ENCODE results near the gene KCP.

KCP gene

DNA sequence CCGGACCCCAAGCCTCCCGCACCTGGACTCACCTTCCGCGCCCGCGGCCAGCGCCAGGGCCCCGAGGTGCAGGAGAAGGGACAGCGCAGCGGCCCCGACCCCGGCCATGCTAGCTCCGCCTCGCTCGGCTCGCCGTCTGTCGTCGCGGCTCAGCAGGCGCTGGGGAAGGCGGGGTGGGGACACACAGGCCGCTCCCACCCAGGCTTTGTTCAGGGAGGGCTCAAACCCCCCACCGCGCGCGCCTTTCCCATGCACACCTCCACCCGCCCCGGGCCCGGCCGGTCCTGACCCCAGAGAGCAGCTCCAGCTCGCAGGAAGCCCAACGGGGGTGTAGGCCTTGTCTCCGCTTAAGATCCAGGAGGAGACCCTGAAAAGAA lies at the start of gene KCP:
Gene KCP, minus strand, starts transcription at position 141 of the 377 bp plus-strand sequence. Its CDS starts 33 bp downstream, at position 108.
- no peak for DNase-seq (ENCODE audit: low read depth)
- peak within 1 kb of the TSS; percentile 48 for H3K4me3 ChIP-seq (ENCODE audit: low read length)
- TF ChIP-seq, protein P1, sequence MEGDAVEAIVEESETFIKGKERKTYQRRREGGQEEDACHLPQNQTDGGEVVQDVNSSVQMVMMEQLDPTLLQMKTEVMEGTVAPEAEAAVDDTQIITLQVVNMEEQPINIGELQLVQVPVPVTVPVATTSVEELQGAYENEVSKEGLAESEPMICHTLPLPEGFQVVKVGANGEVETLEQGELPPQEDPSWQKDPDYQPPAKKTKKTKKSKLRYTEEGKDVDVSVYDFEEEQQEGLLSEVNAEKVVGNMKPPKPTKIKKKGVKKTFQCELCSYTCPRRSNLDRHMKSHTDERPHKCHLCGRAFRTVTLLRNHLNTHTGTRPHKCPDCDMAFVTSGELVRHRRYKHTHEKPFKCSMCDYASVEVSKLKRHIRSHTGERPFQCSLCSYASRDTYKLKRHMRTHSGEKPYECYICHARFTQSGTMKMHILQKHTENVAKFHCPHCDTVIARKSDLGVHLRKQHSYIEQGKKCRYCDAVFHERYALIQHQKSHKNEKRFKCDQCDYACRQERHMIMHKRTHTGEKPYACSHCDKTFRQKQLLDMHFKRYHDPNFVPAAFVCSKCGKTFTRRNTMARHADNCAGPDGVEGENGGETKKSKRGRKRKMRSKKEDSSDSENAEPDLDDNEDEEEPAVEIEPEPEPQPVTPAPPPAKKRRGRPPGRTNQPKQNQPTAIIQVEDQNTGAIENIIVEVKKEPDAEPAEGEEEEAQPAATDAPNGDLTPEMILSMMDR (conservative IDR thresholded peaks at IDR 0.05; ENCODE audit: low read depth, low read length): no peak

DNA sequence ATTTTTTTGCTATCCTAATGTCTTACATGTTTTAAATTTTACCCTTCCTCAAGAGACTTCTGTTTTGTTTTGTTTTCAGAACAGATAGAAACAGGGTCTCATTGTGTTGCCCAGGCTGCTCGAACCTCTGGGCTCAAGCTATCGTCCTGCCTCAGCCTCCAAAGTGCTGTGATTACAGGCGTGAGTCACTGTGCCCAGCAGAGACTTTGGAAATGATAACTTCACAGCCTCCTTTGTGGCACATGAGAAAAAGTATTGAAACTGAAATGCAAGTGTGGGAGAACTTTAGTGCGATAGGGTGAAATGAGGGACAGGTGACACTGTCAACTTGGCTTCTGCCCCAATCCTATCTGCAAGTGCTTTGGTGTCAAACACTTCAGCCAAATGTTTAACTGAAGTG lies 48.8 kb upstream of the KCP start:
- no peak for DNase-seq (ENCODE audit: low read depth)
- TF ChIP-seq, protein P1 (conservative IDR thresholded peaks at IDR 0.05; ENCODE audit: low read depth, low read length): no peak
- H3K4me3 ChIP-seq (ENCODE audit: low read length): no peak overlapping the region

DNA sequence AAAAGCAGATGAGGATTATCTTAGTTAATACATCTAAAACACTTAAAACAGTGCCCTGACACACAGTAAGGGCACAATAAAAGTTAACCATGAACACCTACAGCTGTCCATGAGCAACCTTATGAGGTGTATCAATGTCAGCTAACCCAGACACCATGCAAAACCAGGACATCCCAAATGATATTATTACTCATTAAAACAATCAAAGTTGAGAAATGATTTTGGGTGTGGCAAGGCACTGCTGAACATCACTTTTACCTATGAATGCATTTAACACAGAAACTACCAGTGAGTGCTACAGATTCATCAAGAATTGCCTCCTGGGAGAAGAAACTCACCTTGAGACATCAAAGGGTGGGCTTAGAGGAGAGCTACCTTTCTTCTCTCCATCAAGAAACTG lies 45.5 kb upstream of the KCP start:
- H3K4me3 ChIP-seq (ENCODE audit: low read length): no peak overlapping the region
- DNase-seq (ENCODE audit: low read depth): no peak
- TF ChIP-seq, protein P1 (conservative IDR thresholded peaks at IDR 0.05; ENCODE audit: low read depth, low read length): no peak

DNA sequence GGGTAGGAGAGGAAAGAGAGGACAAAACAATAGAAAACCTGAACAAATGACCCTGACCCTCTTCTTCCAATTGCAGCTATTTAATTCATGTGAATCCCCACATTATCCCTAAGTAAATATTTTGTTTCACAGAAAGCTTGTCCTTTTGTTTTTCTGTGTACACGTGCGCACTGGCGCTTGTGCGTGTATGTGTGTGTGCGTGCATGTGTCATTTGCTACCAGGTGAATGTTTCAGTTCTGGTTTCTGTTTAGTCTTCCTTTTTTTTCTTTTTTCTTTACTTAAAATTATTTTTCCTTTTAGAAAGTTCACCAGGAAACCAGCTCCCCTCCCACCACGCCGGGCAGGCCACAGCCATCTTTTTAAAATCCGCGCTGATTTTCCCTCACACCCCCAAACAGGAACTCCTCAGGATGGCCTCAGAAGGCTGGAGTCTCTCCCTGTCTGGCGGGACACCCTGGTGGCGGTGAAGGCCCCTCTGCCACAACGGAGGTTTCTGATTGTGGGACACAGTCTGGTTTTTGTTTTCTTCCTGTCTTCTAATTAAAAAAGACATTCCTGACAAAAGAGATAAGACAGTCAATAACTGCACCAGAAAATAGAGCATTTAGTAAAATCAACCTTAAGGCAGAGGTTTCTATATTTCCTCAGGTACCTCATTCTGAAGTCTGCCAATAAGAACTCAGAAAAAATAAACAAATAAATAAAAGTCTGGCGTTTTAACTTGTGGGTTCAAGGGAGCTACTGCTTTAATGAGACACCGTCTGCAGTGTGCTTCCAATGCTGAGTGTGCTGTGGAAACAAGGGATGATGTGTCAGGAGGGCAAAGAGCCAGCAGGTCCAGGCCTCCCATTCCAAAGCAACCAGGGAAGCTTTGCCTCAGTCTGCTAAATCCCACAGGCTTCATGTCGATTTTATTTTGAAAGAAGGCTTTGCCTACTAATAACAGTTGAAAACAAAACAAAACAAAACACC lies 44.6 kb upstream of the KCP start:
- TF ChIP-seq, protein P1 (conservative IDR thresholded peaks at IDR 0.05; ENCODE audit: low read depth, low read length): no peak
- no peak overlapping the region for H3K4me3 ChIP-seq (ENCODE audit: low read length)
- no peak for DNase-seq (ENCODE audit: low read depth)

DNA sequence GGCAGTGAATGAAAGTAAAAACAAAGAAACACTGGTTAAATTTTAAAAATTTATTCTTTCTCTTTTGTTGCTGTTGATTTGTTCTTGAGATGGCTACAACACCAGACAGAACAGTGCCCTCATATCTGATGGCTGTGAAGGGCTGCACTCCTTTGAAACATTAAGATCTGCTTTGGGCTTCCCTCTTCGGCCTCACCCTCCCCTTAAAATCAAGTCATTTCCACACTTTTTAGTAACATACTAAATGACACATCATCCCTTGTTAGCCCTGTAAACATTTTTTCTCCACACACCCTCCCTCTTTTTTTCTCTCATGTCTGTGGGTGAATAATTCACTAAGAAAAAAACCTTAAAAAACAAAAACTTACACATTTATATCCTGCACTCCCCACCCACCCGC lies 43.6 kb upstream of the KCP start:
- DNase-seq (ENCODE audit: low read depth): no peak
- H3K4me3 ChIP-seq (ENCODE audit: low read length): no peak overlapping the region
- TF ChIP-seq, protein P1 (conservative IDR thresholded peaks at IDR 0.05; ENCODE audit: low read depth, low read length): no peak

DNA sequence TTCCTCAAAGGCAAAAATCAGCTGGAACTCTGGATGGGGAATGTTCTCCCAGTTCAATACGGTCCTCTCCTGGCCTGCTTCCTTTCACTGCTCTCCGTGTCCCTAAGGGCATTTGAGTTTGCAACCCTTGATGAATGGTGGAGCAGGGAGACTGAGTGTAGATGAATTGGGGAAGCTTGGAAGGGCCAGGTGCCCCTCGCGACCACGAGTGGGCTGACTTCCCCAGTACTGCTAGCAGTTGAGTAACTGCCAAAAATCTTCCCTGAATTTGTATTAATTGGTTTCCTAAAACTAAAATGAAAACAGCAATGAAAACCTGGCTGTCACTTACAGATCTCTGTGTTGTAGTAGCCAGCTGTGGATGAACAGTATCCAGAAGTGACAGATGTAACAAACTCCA lies 40.8 kb upstream of the KCP start:
- TF ChIP-seq, protein P1 (conservative IDR thresholded peaks at IDR 0.05; ENCODE audit: low read depth, low read length): no peak
- H3K4me3 ChIP-seq (ENCODE audit: low read length): no peak overlapping the region

More for the DNA sequence above, 40.8 kb upstream of the KCP start:
- no peak for DNase-seq (ENCODE audit: low read depth)
